H1 (cell line): Measurements from ENCODE around the gene POU3F2. TPM values are rescaled to one million over a fixed set of nuclear protein-coding genes. Genes with fewer than 3 reads are reported as not detected.

ENCODE experiments used
- ASH2L ChIP-seq: fragments of 200-600, 300-600 bp; sonication (generic); IDR thresholded peaks from one replicate; pipeline ENCODE4 v1.7.1; 2017; ENCODE audit warnings: low read length
- CHD1 ChIP-seq: IDR thresholded peaks from 2 replicates; pipeline ENCODE4 v1.6.1; 2012; ENCODE audit warnings: low read depth, low read length, improper control_type of control experiment
- NRF1 ChIP-seq: IDR thresholded peaks from 2 replicates; pipeline ENCODE4 v1.6.1; 2011; ENCODE audit warnings: mild to moderate bottlenecking, low read depth, low read length, improper control_type of control experiment
- SIRT6 ChIP-seq: IDR thresholded peaks from one replicate; pipeline ENCODE4 v1.7.1; 2012; ENCODE audit warnings: low read length, inconsistent platforms
- SIX5 ChIP-seq: IDR thresholded peaks from 2 replicates; pipeline ENCODE4 v1.6.1; 2011; ENCODE audit warnings: mild to moderate bottlenecking, low read depth, low read length
- polyA plus RNA-seq, 7 experiments: library from polyadenylated mRNA; depleted of rRNA in 3 of 7; stranded (reverse) in 5 of 7; unstranded in 2 of 7; fragments of >200 nt in 5 of 7; fragments of 200-250 nt in 2 of 7; gene quantifications; 1 replicate in 5 of 7; 2 replicates in 1 of 7; 4 replicates in 1 of 7; pipeline versions ENCODE4 v1.2.1 to v1.2.3, GENCODE V29; 2011 to 2013; ENCODE audit warnings: missing spikeins in 2 of 7, mixed read lengths in 2 of 7
- total RNA-seq: library from RNA; stranded (reverse); fragmentation: NEBNext Ultra II Directional; extraction: Animal tissue kit (Norgen Biotek cat#: 25700); gene quantifications from 2 replicates; pipeline ENCODE4 v1.2.1, GENCODE V29; 2021
- TF ChIP-seq, protein P1 (sequence below): IDR thresholded peaks from 2 replicates; pipeline ENCODE4 v1.6.1; 2012; ENCODE audit warnings: inconsistent platforms

The POU3F2 gene
- total and polyA plus RNA-seq, 2 of the 8 experiments (the other 6 are each of a cell fraction or from before 2014, with no cell fraction given): 0.09 to 0.35 TPM

DNA sequence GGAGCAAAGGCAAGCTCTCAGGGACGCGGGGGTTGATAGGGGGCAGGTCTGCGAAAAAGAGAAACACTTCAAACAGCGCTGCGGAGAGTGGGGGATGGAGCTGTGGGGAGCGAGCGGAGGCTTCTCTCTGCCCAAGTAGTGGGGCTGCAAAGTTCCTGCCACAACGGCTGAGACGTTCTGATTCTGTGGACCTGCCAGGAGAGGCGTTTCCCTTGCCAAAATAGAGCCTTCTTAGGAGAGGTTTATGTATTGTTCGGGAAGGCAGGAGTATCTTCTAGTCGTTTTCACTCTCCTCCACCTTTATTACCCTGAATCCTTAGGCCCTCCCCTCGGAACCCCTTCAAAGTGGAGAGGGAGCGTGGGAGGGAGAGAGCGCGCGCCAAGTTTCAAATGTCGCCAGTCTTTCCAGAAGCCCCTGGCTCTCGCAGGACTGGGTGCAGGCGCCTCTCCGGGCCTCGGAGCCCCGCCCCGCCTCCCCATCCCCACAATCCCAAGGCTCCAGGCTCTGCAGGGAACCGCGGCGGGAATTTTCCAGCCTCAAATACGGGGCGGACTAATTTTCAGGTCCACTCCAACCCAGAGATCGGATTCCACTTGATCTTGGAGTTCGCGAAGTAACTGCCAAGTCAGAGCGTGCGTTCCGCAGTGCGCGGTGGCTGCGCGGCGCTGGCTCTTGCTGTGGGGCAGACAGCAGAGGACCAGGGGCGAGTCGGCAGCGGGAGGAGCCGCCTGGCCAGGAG, 10.0 kb upstream of the POU3F2 start (continued):
- TF ChIP-seq, protein P1, sequence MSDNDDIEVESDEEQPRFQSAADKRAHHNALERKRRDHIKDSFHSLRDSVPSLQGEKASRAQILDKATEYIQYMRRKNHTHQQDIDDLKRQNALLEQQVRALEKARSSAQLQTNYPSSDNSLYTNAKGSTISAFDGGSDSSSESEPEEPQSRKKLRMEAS: no peak
- peak; percentile 90 for TF ChIP-seq ASH2L
- TF ChIP-seq SIX5: no peak
- no peak for TF ChIP-seq NRF1
- TF ChIP-seq CHD1: no peak
- no peak for TF ChIP-seq SIRT6
- TF ChIP-seq, all 59 proteins: peak for 10
